Activated CD8-positive, alpha-beta memory T cell treated with anti-CD3 and anti-CD28 coated beads for 1 hour (primary cell): ENCODE measurements around the gene ZBTB16.

Source experiments
- DNase-seq, 2 donors: peaks; one replicate each; pipeline ENCODE4 v3.0.0-alpha.2; 2020; ENCODE audit warnings: low read depth in 1 of 2; ENCODE audit errors: extremely low read depth in 1 of 2

ZBTB16 gene

GRCh38 chr11:114063149-114063828 is 3.8 kb downstream of the ZBTB16 start:
- DNase-seq: no peak

DNA sequence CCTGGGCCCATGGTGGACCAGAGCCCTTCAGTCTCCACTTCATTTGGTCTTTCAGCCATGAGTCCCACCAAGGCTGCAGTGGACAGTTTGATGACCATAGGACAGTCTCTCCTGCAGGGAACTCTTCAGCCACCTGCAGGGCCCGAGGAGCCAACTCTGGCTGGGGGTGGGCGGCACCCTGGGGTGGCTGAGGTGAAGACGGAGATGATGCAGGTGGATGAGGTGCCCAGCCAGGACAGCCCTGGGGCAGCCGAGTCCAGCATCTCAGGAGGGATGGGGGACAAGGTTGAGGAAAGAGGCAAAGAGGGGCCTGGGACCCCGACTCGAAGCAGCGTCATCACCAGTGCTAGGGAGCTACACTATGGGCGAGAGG is 4.3 kb downstream of the ZBTB16 start:
- DNase-seq: no peak

GRCh38 chr11:114064216-114064615 is 4.7 kb downstream of the ZBTB16 start:
- DNase-seq: no peak

DNA sequence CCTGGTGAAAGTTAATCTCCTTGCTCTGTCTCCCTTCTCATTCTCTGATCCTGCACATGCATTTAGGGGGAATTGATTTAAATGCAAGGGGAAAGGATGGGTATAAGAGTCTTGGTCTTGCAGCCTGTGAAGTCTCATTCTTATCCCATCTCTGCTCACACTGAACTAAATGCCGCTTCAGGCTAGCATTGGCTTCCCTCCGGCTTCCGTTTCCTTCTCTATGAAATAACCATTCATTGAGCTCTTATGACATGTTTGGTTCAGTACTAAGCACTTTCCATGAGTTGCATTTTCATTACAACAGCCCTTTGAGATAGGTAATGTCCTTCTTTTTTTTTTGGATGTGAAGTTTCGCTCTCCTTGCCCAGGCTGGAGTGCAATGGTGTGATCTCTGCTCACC is 5.6 kb downstream of the ZBTB16 start:
- no peak for DNase-seq

GRCh38 chr11:114066046-114066648 is 6.6 kb downstream of the ZBTB16 start:
- no peak for DNase-seq

GRCh38 chr11:114068327-114068726 is 8.8 kb downstream of the ZBTB16 start:
- DNase-seq: no peak

- no peak for DNase-seq
Observed at GRCh38 chr11:114070464-114071139, 11.1 kb downstream of the ZBTB16 start.

DNA sequence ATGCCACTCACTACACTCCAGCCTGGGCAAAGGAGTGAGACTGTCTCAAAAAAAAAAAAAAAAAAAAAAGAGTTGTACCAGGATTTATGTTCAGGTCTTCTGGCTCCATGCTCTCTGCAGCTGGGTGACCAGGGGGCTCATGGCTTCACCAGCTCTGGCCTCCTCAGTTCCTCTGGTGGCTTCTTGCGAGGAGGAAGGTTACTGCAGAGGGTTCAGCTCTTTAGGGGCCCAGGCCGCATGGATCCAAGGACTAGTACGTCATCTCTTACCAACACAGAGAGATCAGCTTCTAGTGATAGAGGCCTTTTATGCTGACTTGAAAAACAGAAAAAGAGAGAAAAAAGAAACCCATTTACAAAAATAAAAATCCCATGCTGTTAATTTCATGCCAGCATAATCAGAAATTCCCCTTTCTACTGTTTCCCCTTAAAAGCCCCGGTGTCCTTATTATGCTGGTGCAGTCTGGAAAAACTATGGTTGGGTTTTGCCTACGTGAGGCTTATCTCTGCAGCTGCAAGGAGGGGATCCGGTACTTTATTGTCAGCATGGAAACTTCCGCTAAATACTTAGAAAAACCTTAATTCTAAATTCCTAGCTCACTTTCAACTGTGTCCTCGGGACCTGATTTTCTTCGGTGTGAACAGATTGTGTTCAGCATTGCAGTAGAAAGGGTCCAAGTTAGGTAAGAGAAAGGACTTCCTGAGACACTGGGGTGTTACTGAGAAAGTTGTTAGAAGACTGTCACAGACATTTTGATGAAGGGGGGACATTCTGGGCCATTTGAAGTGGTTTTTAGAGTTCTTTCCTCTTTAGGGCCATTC is 13.7 kb downstream of the ZBTB16 start:
- DNase-seq: no peak

DNA sequence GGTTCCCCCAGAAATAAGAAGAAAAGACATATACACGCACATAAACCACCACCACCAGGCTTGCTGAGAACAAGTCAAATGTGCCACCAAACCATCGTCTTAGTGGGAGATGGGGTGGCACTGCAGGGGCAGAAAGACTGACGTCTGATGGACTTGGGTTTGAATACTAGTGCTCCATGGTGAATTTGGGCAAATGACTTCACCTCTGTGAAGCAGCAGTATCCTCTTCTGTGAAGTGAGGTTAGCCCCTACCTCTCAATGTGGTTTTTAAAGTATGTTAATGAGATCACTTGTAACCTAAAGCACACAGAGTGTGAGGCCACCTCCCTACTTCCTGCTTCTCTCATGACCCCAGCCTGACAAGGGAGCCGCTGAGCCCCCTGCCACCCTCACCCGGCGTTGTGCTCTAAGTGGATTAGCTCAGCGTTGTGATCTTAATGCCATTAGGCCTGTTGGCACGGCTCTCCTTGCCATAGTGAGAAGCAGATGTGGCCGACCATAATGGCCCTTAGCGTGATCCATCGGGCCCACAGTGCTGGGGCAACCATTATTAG is 14.4 kb downstream of the ZBTB16 start:
- no peak for DNase-seq

GRCh38 chr11:114074546-114075343 is 15.2 kb downstream of the ZBTB16 start:
- no peak for DNase-seq

DNA sequence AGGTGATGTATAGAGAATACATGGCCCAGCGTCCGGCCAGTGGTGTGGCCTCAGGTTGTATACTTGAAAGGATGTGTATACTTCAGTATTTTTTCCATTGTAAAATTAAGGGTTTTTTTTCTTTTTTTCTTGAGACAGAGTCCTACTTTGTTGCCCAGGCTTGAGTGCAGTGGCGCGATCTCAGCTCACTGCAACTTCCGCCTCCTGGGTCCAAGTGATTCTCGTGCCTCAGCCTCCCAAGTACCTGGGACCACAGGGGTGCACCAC is 15.8 kb downstream of the ZBTB16 start:
- no peak for DNase-seq

GRCh38 chr11:114075891-114076441 is 16.5 kb downstream of the ZBTB16 start:
- no peak for DNase-seq

GRCh38 chr11:114076921-114077331 is 17.4 kb downstream of the ZBTB16 start:
- DNase-seq: no peak

DNA sequence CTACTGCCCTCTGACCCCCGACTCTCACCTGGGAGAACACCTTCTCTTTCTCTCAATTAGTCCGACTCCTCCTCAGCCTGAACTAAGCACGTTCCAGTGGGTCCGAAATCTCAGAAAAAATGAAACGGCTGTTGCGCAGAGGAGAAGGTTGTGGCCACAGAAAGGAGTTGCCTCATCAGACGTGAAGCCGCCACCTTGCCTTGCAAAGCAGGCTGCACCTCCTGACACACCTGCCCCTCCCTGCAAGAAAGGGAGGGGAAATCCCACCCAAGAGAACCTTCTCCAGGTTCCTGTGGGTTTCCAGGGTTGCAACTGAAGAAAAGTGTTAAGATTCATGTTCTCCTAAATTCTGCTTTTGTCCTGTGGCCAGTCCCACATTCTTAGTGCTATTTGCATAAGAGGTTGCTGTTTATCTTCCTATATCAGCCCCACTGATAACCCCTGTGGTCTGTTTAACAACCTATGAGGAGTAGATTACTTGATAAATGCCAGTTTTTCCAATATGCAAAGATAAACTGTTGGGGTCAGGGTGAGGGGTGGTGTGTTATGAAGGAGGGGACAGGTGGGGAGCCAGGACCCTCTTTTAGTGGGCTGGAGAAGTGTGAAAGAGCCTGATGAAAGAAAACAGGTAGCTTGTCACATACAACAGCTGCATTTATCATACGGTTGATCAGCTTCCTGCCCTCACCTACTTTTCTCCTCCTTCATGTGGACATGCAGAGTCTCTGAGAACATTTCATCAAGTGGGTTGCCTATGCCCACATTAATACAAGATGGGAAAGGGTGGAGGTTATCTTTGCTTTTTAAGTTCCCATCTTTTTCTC is 18.2 kb downstream of the ZBTB16 start:
- DNase-seq: no peak

- DNase-seq: no peak
Observed at GRCh38 chr11:114078423-114078822, 18.9 kb downstream of the ZBTB16 start.

DNA sequence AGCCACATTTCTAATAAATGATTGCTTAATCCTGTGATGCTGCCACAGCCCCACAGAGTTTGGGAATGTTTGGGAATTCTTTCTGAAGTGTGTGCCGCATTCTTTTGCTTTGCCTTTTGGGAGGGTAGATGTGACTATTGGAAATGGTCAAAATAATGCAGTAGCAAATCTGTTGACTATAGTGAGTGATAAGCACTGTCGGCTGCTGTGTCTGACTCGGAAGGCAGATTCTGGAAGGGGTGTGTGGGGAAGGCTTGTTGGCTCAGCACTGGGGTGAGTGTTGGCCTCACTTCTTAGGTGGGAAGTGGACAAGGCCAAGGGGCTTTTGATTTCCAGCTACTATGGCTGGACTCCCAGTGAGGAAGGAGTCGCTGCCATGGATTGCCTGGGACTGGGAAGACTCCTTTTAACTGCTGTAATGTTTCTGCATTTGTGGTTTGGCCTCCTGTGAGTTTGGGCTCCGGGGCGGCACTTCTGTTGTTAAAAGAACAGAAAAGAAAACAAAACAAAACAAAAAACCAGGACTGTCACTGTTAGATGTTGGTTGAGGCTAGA is 20.1 kb downstream of the ZBTB16 start:
- DNase-seq: no peak

DNA sequence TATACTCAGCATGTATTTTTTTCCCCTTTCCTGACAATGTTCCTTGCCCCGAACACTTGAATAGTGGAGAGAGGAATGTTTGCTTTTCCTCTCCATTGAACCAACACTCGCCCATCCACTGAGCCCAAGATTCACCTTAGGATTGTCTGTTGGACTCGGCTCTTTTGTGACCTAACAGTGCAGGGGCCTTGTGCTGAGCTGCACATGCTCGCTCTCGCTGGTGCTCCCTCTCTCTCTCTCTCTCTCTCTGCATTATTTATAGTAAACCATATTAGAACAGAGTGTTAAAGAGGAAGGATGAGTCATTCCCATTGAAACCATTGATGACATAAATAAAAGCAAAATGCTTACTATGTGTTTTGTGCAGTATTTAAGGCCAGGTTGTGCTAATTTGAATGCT is 20.7 kb downstream of the ZBTB16 start:
- no peak for DNase-seq

- DNase-seq: no peak
Observed at GRCh38 chr11:114080769-114081168, 21.3 kb downstream of the ZBTB16 start.
